ENCODE results near the gene SBNO1. TPM values are rescaled to one million over a fixed set of nuclear protein-coding genes. Genes with fewer than 3 reads are reported as not detected.

Gene SBNO1
- total RNA-seq, 6 experiments from 2014 or later: 32.3 to 38.2 (median 35.3) TPM

DNA sequence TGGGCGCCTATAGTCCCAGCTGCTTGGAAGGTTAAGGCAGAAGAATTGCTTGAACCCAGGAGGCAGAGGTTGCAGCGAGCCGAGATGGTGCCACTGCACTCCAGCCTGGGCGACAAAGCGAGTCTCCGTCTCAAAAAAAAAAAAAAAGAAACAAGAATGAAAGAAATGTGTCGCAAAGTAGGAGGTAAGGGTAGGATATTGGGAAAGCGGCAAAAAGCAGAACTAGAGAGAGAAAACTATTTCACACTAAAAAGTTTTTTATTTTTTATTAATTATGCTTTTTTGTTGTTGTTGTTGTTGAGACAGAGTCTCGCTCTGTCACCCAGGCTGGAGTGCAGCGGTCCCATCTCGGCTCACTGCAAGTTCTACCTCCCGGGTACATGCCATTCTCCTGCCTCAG lies 17.7 kb downstream of the SBNO1 start:
- Mint-ChIP-seq H3K4me3 (no peak overlapping the region), H3K27ac (no peak overlapping the region), H3K27me3 (ENCODE audit: insufficient read depth) (no peaks in the 10 kb centered on the region; the same call in 1 of the 2 replicates), H3K36me3 (ENCODE audit: low read depth) (peaks cover 24% of the 10 kb centered on the region), H3K4me1 (ENCODE audit: low read depth) (no peaks in the 10 kb centered on the region), H3K9me3 (no peaks in the 10 kb centered on the region)
- no peak for TF ChIP-seq CTCF (IDR thresholded peaks at IDR 0.05)
- no peak for DNase-seq

- no peak for TF ChIP-seq CTCF (IDR thresholded peaks at IDR 0.05)
- Mint-ChIP-seq H3K27me3 (ENCODE audit: insufficient read depth) (no peaks in the 10 kb centered on the region; the same call in 1 of the 2 replicates), H3K4me1 (ENCODE audit: low read depth) (no peaks in the 10 kb centered on the region), H3K4me3 (no peak overlapping the region), H3K36me3 (ENCODE audit: low read depth) (peaks cover 37% of the 10 kb centered on the region), H3K27ac (no peak overlapping the region), H3K9me3 (no peaks in the 10 kb centered on the region)
- no peak for DNase-seq
Measured at GRCh38 chr12:123344086-123344485, 20.6 kb downstream of the SBNO1 start.

DNA sequence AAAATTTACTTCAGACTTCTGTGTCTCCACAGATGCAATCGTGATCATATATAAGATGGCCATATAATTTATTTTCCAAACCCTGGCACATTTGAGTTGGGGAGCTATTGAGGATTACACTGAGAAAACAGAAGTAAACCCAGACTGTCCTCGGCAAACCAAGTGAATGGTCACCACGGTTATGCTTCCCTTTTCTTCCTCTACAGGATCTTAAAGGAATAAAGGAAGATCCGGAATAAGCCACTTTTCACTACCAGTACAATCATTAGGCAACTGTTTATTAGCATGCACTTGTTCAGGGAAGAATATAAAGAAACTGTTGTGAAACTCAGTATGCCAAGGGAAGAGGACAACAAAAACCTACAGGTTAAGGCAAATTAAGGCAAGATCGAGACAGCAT lies 27.6 kb downstream of the SBNO1 start:
- no peak overlapping the region for H3K27ac Mint-ChIP-seq
- H3K36me3 Mint-ChIP-seq (ENCODE audit: low read depth): peaks cover 33% of the 10 kb centered on the region
- no peak overlapping the region for H3K4me3 Mint-ChIP-seq
- H3K4me1 Mint-ChIP-seq (ENCODE audit: low read depth): no peaks in the 10 kb centered on the region
- H3K9me3 Mint-ChIP-seq: no peaks in the 10 kb centered on the region
- H3K27me3 Mint-ChIP-seq (ENCODE audit: insufficient read depth): no peaks in the 10 kb centered on the region
- no peak for DNase-seq
- no peak for TF ChIP-seq CTCF (IDR thresholded peaks at IDR 0.05)

DNA sequence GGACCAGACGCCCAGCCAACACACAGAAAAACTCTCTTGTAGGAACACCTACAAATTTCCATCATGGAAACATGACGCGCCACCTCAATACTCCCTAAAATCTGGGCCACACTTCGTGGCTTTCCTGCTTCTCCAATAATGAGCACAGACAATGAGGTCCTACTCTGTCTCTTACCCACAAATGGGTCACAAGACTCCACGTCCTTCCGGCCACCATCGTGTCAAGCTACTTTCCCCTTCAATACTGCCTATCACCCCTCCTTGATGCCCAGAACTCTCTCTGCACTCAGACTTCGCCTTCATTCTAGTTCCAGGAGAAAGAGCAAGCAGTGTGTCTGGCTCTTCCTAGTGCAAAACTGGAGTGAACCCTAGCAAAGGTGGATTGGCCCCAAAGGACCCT lies 28.1 kb downstream of the SBNO1 start:
- no peaks in the 10 kb centered on the region for H3K9me3 Mint-ChIP-seq
- no peak for DNase-seq
- H3K4me1 Mint-ChIP-seq (ENCODE audit: low read depth): no peaks in the 10 kb centered on the region
- H3K36me3 Mint-ChIP-seq (ENCODE audit: low read depth): peaks cover 35% of the 10 kb centered on the region
- H3K4me3 Mint-ChIP-seq: no peak overlapping the region
- TF ChIP-seq CTCF (IDR thresholded peaks at IDR 0.05): no peak
- no peak overlapping the region for H3K27ac Mint-ChIP-seq
- no peaks in the 10 kb centered on the region for H3K27me3 Mint-ChIP-seq (ENCODE audit: insufficient read depth)

GRCh38 chr12:123335490-123335889 lies 29.2 kb downstream of the SBNO1 start:
- Mint-ChIP-seq H3K36me3 (ENCODE audit: low read depth) (peaks cover 35% of the 10 kb centered on the region), H3K27ac (no peak overlapping the region), H3K4me1 (ENCODE audit: low read depth) (no peaks in the 10 kb centered on the region), H3K4me3 (no peak overlapping the region), H3K9me3 (no peaks in the 10 kb centered on the region), H3K27me3 (ENCODE audit: insufficient read depth) (no peaks in the 10 kb centered on the region)
- TF ChIP-seq CTCF (IDR thresholded peaks at IDR 0.05): no peak
- DNase-seq: no peak

- Mint-ChIP-seq H3K9me3 (no peaks in the 10 kb centered on the region), H3K27ac (no peak overlapping the region), H3K4me3 (no peak overlapping the region), H3K27me3 (ENCODE audit: insufficient read depth) (0 out of 2 replicates have a peak, but pooled peaks cover 2% of the 10 kb centered on the region), H3K36me3 (ENCODE audit: low read depth) (peaks cover 27% of the 10 kb centered on the region; the same call in 1 of the 2 replicates), H3K4me1 (ENCODE audit: low read depth) (no peaks in the 10 kb centered on the region)
- DNase-seq: no peak
- no peak for TF ChIP-seq CTCF (IDR thresholded peaks at IDR 0.05)
Measured at GRCh38 chr12:123329799-123330198, 34.8 kb downstream of the SBNO1 start.

Data from HFFc6 (cell line).